NOMO-1 treated with dmso at 0.1 percent for 144 hours (cell line): ENCODE data around the gene KRTAP4-9.
"Not testable (repeated sequence)": the region's sequence is repeated elsewhere in the genome, so short reads cannot be mapped to it uniquely, and the experiment has no call there.

Experiments used
- DNase-seq: peaks from one replicate; lab custom pipeline; 2025; ENCODE audit not compliant: unreplicated experiment; lab: John Stamatoyannopoulos, UW

Gene KRTAP4-9

GRCh38 chr17:41126412-41126811 is 21.2 kb downstream of the KRTAP4-9 start:
- DNase-seq: no peak

- no peak for DNase-seq
These were observed 22.2 kb downstream of the KRTAP4-9 start for GRCh38 chr17:41127371-41127770.

GRCh38 chr17:41131979-41132378 is 26.8 kb downstream of the KRTAP4-9 start:
- DNase-seq: no peak

- DNase-seq: no peak
These were observed 28.9 kb downstream of the KRTAP4-9 start for GRCh38 chr17:41133880-41134735.

GRCh38 chr17:41139865-41140264 is 34.7 kb downstream of the KRTAP4-9 start:
- not testable (repeated sequence) for DNase-seq

- no peak for DNase-seq
These were observed 35.4 kb downstream of the KRTAP4-9 start, which contains the start of gene KRTAP4-6 for GRCh38 chr17:41140360-41141131. KRTAP4-6 (minus strand) TSS chr17:41140544; CDS start chr17:41140487, 57 bp downstream.

GRCh38 chr17:41141361-41141760 is 36.2 kb downstream of the KRTAP4-9 start:
- DNase-seq: no peak

GRCh38 chr17:41144846-41145245 is 39.7 kb downstream of the KRTAP4-9 start:
- no peak for DNase-seq

- no peak for DNase-seq
These were observed 40.1 kb downstream of the KRTAP4-9 start for GRCh38 chr17:41145261-41145660.

- DNase-seq: no peak
These were observed 42.5 kb downstream of the KRTAP4-9 start for GRCh38 chr17:41147531-41148204.

GRCh38 chr17:41148971-41149651 is 43.9 kb downstream of the KRTAP4-9 start:
- not testable (repeated sequence) for DNase-seq

- no peak for DNase-seq
These were observed 44.4 kb downstream of the KRTAP4-9 start, which contains the start of gene KRTAP4-5 for GRCh38 chr17:41149652-41149985. KRTAP4-5 (minus strand) TSS chr17:41149825; CDS start chr17:41149767, 58 bp downstream.

GRCh38 chr17:41150026-41150425 is 44.8 kb downstream of the KRTAP4-9 start:
- no peak for DNase-seq

GRCh38 chr17:41151525-41151924 is 46.3 kb downstream of the KRTAP4-9 start:
- no peak for DNase-seq

- DNase-seq: no peak
These were observed 48.7 kb downstream of the KRTAP4-9 start for GRCh38 chr17:41153856-41154255.
